KMS-11 (cell line): ENCODE data around the gene GTPBP10.

ENCODE experiments used
- H2AFZ ChIP-seq: fragments of 200-600 bp; sonication (generic); 2 replicates; pipeline ENCODE4 v1.6.1; 2016; ENCODE audit warnings: antibody characterized with exemption, mixed run types, low read depth
- H3K27ac ChIP-seq: fragments of 200-600 bp; sonication (generic); 2 replicates; pipeline ENCODE4 v1.6.1; 2016; ENCODE audit warnings: mild to moderate bottlenecking, mixed run types
- H3K27me3 ChIP-seq: fragments of 200-600 bp; sonication (generic); 2 replicates; pipeline ENCODE4 v1.6.1; 2017; ENCODE audit warnings: mild to moderate bottlenecking, low read depth, mixed run types, moderate library complexity; ENCODE audit not compliant: insufficient read depth
- H3K36me3 ChIP-seq: fragments of 200-600 bp; sonication (generic); 2 replicates; pipeline ENCODE4 v1.6.1; 2017; ENCODE audit warnings: mild to moderate bottlenecking, mixed run types; ENCODE audit not compliant: insufficient read depth
- H3K4me1 ChIP-seq: fragments of 200-600 bp; sonication (generic); 2 replicates; pipeline ENCODE4 v1.6.1; 2016; ENCODE audit warnings: mild to moderate bottlenecking, low read depth, mixed run types; ENCODE audit not compliant: poor library complexity, severe bottlenecking
- H3K4me2 ChIP-seq: fragments of 200-600 bp; sonication (generic); 2 replicates; pipeline ENCODE4 v1.7.0; 2016; ENCODE audit warnings: mild to moderate bottlenecking, mixed run types
- H3K4me3 ChIP-seq: fragments of 200-600 bp; sonication (generic); IDR thresholded peaks from 2 replicates; pipeline ENCODE4 v1.6.1; 2017; ENCODE audit warnings: low read depth, low read length, mixed read lengths; ENCODE audit not compliant: insufficient read depth
- H3K79me2 ChIP-seq: fragments of 200-600 bp; sonication (generic); 2 replicates; pipeline ENCODE4 v1.6.1; 2016; ENCODE audit warnings: low read depth, mixed run types; ENCODE audit not compliant: insufficient read depth
- H3K9ac ChIP-seq: fragments of 200-600 bp; sonication (generic); 2 replicates; pipeline ENCODE4 v1.6.1; 2016; ENCODE audit warnings: mild to moderate bottlenecking, mixed run types
- H4K20me1 ChIP-seq: fragments of 200-600 bp; sonication (generic); 2 replicates; pipeline ENCODE4 v1.6.1; 2016; ENCODE audit warnings: mild to moderate bottlenecking, mixed run types; ENCODE audit not compliant: insufficient read depth
- CTCF ChIP-seq: fragments of 200-600 bp; sonication (generic); conservative IDR thresholded peaks from 2 replicates; pipeline ENCODE4 v1.6.1; 2017; ENCODE audit warnings: low read depth, mild to moderate bottlenecking, antibody characterized with exemption, low read length, moderate library complexity, mixed read lengths

GTPBP10 gene

DNA sequence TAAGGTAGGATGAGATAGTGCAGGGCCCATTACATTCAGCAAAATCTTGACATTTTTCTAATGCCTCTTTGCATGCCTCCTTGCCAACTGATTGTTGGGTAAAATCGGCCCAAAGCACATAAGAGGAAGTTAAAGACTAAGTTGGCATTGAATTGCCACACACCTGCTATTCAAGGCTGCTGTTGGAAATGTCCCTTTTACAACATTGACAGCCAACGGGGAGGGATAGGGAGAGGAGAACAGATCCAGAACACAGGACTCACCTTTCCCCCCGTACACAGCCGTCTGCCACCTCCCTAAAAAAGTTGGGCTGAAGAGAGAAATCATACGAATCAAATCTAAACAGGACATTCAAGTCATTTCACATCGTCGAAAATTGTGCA is 26.1 kb upstream of the GTPBP10 start:
- Histone ChIP-seq H3K27me3 (no peaks in the 10 kb centered on the region), H3K27ac (no peak overlapping the region), H3K4me1 (no peaks in the 10 kb centered on the region), H3K9ac (no peak overlapping the region), H3K36me3 (no peaks in the 10 kb centered on the region), H3K4me2 (no peak overlapping the region), H3K4me3 (no peak overlapping the region), H2AFZ (no peak overlapping the region), H3K79me2 (no peaks in the 10 kb centered on the region), H4K20me1 (no peaks in the 10 kb centered on the region)
- no peak for TF ChIP-seq CTCF

DNA sequence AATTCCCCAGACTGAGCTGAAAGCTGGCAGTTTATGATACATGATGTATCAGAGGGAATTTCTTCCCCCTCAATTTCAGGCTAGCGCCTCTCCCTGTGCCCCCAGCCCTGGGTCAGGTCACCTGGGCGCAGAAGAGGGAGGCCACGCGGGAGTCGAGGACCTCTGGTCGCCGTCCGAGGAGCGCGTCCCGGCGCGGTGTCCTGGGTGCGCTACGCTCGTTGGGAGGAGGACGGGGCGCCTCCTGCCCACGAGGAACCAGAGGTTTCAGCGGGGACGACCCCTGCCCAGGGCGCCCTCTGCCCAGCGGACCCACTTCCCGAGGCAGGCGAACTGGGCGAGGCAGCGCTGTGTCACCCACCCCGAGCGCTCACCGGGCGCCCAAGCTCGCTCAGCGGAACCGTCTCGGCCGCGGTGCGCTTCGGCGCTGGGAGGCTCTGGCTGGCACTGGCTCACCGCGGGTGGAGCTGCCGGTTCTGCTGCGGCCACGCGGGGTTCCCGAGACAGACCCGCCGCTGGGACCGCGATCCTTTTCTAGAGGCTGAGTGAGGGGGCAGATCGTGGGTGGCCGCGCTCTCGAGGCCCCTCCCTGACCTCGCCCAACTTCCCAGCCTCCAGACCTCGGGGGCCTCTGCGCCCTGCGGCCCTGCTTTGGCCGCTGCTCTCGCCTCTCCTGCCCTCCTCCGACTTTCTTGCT is 25.6 kb upstream of the GTPBP10 start, which contains the start of gene FAM237B:
FAM237B (minus strand) TSS at position 504 of the 694 bp plus-strand sequence. CDS start 1,556 bp downstream, outside the sequence.
- H3K27ac ChIP-seq: no peak within 1 kb of the TSS
- no peaks in the 10 kb centered on the region for H3K79me2 ChIP-seq
- H3K4me1 ChIP-seq: no peaks in the 10 kb centered on the region
- TF ChIP-seq CTCF: no peak
- no peak within 1 kb of the TSS for H2AFZ ChIP-seq
- H3K36me3 ChIP-seq: no peaks in the 10 kb centered on the region
- H3K27me3 ChIP-seq: no peaks in the 10 kb centered on the region
- no peak within 1 kb of the TSS for H3K4me2 ChIP-seq
- no peaks in the 10 kb centered on the region for H4K20me1 ChIP-seq
- H3K4me3 ChIP-seq: no peak within 1 kb of the TSS
- no peak within 1 kb of the TSS for H3K9ac ChIP-seq

DNA sequence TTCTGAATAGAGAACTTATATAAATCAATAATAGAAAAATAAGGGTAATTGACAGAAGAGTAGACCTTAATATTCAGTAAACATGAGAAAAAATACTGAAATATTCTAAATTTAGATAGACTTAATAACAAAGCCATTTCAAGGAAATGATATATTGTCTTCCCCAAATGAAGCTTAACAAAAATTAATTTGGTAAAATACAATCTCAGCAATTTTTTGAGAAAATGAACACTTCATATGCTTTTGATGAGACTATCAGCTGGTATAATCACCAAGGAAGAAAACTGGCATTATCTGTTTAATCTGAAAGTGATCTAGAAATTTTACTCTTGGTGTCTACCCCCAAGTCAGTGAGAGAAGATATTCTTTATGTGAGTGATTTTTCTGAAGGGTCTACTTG is 23.7 kb upstream of the GTPBP10 start:
- Histone ChIP-seq H3K27ac (no peak overlapping the region), H3K4me3 (no peak overlapping the region), H3K9ac (no peak overlapping the region), H3K27me3 (no peaks in the 10 kb centered on the region), H2AFZ (no peak overlapping the region), H3K4me2 (no peak overlapping the region), H3K79me2 (no peaks in the 10 kb centered on the region), H3K4me1 (no peaks in the 10 kb centered on the region), H3K36me3 (no peaks in the 10 kb centered on the region), H4K20me1 (no peaks in the 10 kb centered on the region)
- no peak for TF ChIP-seq CTCF

- Histone ChIP-seq H3K27ac (no peak overlapping the region), H3K27me3 (no peaks in the 10 kb centered on the region), H3K79me2 (no peaks in the 10 kb centered on the region), H4K20me1 (no peaks in the 10 kb centered on the region), H3K4me1 (no peaks in the 10 kb centered on the region), H2AFZ (no peak overlapping the region), H3K4me2 (no peak overlapping the region), H3K36me3 (no peaks in the 10 kb centered on the region), H3K9ac (no peak overlapping the region), H3K4me3 (no peak overlapping the region)
- no peak for TF ChIP-seq CTCF
Observed at GRCh38 chr7:90326500-90326899, 20.0 kb upstream of the GTPBP10 start.
